VCaP (cell line): Measurements from ENCODE around the gene DNAH17.

Experiments
- H3K27ac ChIP-seq: fragments of 450-650 bp; 2 replicates; pipeline ENCODE4 v1.5.1; 2017
- CTCF ChIP-seq: fragments of 450-650 bp; conservative IDR thresholded peaks from 2 replicates; pipeline ENCODE4 v1.5.1; 2017; ENCODE audit warnings: mild to moderate bottlenecking, moderate library complexity

Gene DNAH17

GRCh38 chr17:78618264-78619066 lies 41.3 kb upstream of the DNAH17 start:
- no peak overlapping the region for H3K27ac ChIP-seq
- TF ChIP-seq CTCF: no peak

- H3K27ac ChIP-seq: no peak overlapping the region
- TF ChIP-seq CTCF: no peak
Observed at GRCh38 chr17:78617511-78618061, 40.4 kb upstream of the DNAH17 start.

- H3K27ac ChIP-seq: no peak overlapping the region
- no peak for TF ChIP-seq CTCF
Observed at GRCh38 chr17:78616946-78617345, 39.8 kb upstream of the DNAH17 start.

GRCh38 chr17:78615631-78616030 lies 38.4 kb upstream of the DNAH17 start:
- no peak for TF ChIP-seq CTCF
- no peak overlapping the region for H3K27ac ChIP-seq

DNA sequence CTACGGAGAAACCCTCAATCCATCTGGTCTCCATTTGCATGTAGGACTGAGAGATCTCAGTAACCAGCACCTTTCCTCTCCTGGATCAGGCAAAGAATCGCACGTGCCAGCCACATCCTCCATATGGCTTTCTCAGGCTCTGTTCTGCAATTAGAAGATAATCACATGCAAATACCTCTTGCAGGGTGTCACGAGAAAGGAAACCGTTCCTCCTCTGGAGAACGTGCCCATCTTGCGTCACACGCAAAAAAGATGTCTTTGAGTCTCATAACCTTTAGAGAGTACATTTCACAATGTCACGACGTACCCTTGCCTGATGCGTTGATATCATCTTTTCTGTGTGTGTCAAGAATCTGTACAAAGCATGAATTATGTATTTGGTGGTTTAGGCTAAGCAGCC lies 36.2 kb upstream of the DNAH17 start:
- no peak overlapping the region for H3K27ac ChIP-seq
- no peak for TF ChIP-seq CTCF

DNA sequence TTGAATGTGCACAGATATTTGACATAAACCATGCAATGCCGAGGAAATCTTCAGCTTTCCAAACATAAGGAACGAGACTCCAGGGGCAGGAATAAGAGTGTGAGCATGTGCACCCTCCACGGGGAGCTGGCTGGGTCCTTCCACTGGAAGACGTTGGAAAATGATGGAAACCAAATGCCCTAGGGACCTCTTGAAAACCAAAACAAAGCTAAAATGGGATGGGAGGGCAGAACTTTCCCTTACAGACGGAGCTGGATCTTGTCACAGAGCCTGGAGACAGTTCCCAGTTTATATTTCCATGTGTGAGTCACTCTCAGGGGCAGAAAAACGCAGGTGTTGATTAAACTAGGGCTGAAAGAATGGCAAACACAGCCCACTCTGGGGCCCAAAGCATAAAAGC lies 34.4 kb upstream of the DNAH17 start:
- no peak overlapping the region for H3K27ac ChIP-seq
- no peak for TF ChIP-seq CTCF

- no peak for TF ChIP-seq CTCF
- no peak overlapping the region for H3K27ac ChIP-seq
Observed at GRCh38 chr17:78610951-78611511, 33.8 kb upstream of the DNAH17 start.
